ENCODE data around the gene NUP210.

- TF ChIP-seq CTCF (IDR thresholded peaks at IDR 0.05; ENCODE audit: borderline replicate concordance, extremely low read depth, low read length, poor library complexity, severe bottlenecking) (no peak), EZH2 (IDR thresholded peaks at IDR 0.05; ENCODE audit: borderline replicate concordance, low read depth, low read length, severe bottlenecking) (no peak)
Measured at GRCh38 chr3:13377021-13377420, 43.1 kb downstream of the NUP210 start.
